Loucy (cell line): Measurements from ENCODE around the gene ITM2B.

Experiments used
- H2AFZ ChIP-seq: fragments of 200-600 bp; sonication (generic); 2 replicates; pipeline ENCODE4 v1.6.0; 2016; ENCODE audit warnings: antibody characterized with exemption, mild to moderate bottlenecking, low read length, moderate library complexity
- H3F3A ChIP-seq: fragments of 200-600 bp; 2 replicates; pipeline ENCODE4 v1.6.0; 2016; ENCODE audit warnings: antibody characterized with exemption, low read depth, mild to moderate bottlenecking
- H3K27me3 ChIP-seq: fragments of 200-600 bp; sonication (generic); 2 replicates; pipeline ENCODE4 v1.6.1; 2014; ENCODE audit warnings: low read length, mild to moderate bottlenecking; ENCODE audit not compliant: insufficient read depth, poor library complexity, severe bottlenecking
- H3K36me3 ChIP-seq: fragments of 200-600 bp; sonication (generic); 2 replicates; pipeline ENCODE4 v1.6.1; 2016; ENCODE audit warnings: low read length; ENCODE audit not compliant: insufficient read depth
- H3K4me1 ChIP-seq: fragments of 200-600 bp; sonication (generic); 2 replicates; pipeline ENCODE4 v1.5.1; 2014; ENCODE audit warnings: low read length, mild to moderate bottlenecking; ENCODE audit not compliant: insufficient read depth, poor library complexity, severe bottlenecking
- H3K4me2 ChIP-seq: fragments of 200-600 bp; sonication (generic); 2 replicates; pipeline ENCODE4 v1.6.0; 2014; ENCODE audit warnings: antibody characterized with exemption, low read length, low read depth, mild to moderate bottlenecking; ENCODE audit not compliant: poor library complexity, severe bottlenecking
- H3K4me3 ChIP-seq: fragments of 200-600 bp; sonication (generic); 2 replicates; pipeline ENCODE4 v1.5.1; 2014; ENCODE audit warnings: low read length, mild to moderate bottlenecking, mixed read lengths; ENCODE audit not compliant: poor library complexity, severe bottlenecking
- H3K79me2 ChIP-seq: fragments of 200-600 bp; sonication (generic); 2 replicates; pipeline ENCODE4 v1.6.1; 2014; ENCODE audit warnings: low read length; ENCODE audit not compliant: insufficient read depth
- H3K9ac ChIP-seq: fragments of 200-600 bp; sonication (generic); 2 replicates; pipeline ENCODE4 v1.6.0; 2014; ENCODE audit warnings: mild to moderate bottlenecking, low read depth, low read length, moderate library complexity; ENCODE audit not compliant: poor library complexity, severe bottlenecking
- H3K9me2 ChIP-seq: fragments of 200-600 bp; sonication (generic); replicated peaks from 2 replicates; pipeline ENCODE4 v1.6.1; 2016; ENCODE audit warnings: low read depth, low read length, mixed read lengths
- H3K9me3 ChIP-seq: fragments of 200-600 bp; sonication (generic); 2 replicates; pipeline ENCODE4 v1.6.1; 2014; ENCODE audit warnings: mild to moderate bottlenecking, antibody characterized with exemption, low read length, low read depth; ENCODE audit not compliant: insufficient read depth
- H4K20me1 ChIP-seq: fragments of 200-600 bp; sonication (generic); 2 replicates; pipeline ENCODE4 v1.6.0; 2014; ENCODE audit warnings: antibody characterized with exemption, low read length, mild to moderate bottlenecking; ENCODE audit not compliant: insufficient read depth, poor library complexity, severe bottlenecking
- EZH2phosphoT487 ChIP-seq: fragments of 200-600 bp; IDR thresholded peaks from 2 replicates; pipeline ENCODE4 v1.6.1; 2018; ENCODE audit warnings: antibody characterized with exemption, mild to moderate bottlenecking, moderate library complexity, borderline replicate concordance
- TF ChIP-seq, protein P1 (sequence below): fragments of 200-600 bp; sonication (generic); conservative IDR thresholded peaks from 2 replicates; pipeline ENCODE4 v1.5.1; 2014; ENCODE audit warnings: mild to moderate bottlenecking, antibody characterized with exemption, low read length

ITM2B gene

DNA sequence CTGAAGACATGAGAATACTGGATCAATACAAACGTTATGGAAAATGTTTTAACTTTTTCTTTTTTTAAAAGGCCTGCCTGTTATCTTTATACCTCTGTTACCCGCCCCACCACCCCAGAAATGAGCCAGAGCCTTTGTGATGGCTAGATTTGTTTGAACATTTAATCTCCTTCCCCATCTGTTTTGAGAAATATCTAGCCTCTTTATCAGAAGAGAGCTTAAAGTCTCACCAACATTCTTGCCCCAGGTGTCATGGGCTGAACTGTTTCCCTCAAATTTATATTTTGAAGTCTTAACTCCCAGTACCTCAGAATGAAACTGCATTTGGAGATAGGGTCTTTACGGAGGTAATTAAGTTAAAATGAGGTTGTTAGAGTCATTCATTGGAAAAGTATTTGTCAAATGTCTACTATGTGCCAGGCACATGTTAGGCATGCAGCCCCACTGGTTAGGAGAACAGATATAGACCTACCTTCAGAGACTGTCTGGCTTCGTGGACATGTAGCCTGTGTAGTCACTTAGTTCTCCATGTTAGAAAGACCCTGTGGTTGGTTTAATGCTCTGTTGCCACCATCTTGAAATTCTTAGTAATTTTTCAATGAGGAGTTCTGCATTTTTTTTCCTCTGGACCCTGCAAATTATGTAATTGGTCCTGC, 64.3 kb downstream of the ITM2B start:
- no peaks in the 10 kb centered on the region for H3K9me2 ChIP-seq
- H3K36me3 ChIP-seq = no peaks in the 10 kb centered on the region
- no peaks in the 10 kb centered on the region for H3K27me3 ChIP-seq
- H3K4me2 ChIP-seq = peak overlapping the region; percentile 59
- H3F3A ChIP-seq = peaks cover 10% of the 10 kb centered on the region; the same call in 1 of the 2 replicates
- no peak for TF ChIP-seq EZH2phosphoT487
- TF ChIP-seq, protein P1, sequence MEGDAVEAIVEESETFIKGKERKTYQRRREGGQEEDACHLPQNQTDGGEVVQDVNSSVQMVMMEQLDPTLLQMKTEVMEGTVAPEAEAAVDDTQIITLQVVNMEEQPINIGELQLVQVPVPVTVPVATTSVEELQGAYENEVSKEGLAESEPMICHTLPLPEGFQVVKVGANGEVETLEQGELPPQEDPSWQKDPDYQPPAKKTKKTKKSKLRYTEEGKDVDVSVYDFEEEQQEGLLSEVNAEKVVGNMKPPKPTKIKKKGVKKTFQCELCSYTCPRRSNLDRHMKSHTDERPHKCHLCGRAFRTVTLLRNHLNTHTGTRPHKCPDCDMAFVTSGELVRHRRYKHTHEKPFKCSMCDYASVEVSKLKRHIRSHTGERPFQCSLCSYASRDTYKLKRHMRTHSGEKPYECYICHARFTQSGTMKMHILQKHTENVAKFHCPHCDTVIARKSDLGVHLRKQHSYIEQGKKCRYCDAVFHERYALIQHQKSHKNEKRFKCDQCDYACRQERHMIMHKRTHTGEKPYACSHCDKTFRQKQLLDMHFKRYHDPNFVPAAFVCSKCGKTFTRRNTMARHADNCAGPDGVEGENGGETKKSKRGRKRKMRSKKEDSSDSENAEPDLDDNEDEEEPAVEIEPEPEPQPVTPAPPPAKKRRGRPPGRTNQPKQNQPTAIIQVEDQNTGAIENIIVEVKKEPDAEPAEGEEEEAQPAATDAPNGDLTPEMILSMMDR = no peak
- no peaks in the 10 kb centered on the region for H4K20me1 ChIP-seq
- peak overlapping the region; percentile 13; the same call in 1 of the 2 replicates for H2AFZ ChIP-seq
- no peaks in the 10 kb centered on the region for H3K9me3 ChIP-seq
- H3K79me2 ChIP-seq = peaks cover 4% of the 10 kb centered on the region
- peak overlapping the region; percentile 21 for H3K4me3 ChIP-seq
- peak overlapping the region; percentile 25 for H3K9ac ChIP-seq
- H3K4me1 ChIP-seq = peaks cover 26% of the 10 kb centered on the region

DNA sequence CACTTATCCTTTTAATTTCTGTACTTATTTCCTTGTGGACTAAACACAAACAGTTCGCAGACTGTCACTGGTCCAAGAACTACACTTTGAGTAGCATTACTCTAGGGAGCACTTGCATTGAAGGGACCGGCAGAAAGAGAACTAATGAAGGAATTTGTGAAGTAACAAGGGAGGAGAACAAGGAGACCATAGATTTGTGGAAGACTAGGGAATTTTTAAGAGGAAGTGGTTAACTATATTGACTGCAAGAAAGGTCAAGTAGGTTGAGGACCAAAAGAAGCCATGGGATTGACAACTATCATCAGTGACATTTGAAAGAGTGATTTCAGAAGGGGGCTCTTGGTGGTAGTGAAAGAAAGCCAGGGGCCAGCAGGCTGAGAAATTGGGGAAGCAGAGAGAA, 66.6 kb downstream of the ITM2B start:
- H2AFZ ChIP-seq = no peak overlapping the region
- H3K4me3 ChIP-seq = no peak overlapping the region
- no peaks in the 10 kb centered on the region for H3K36me3 ChIP-seq
- no peak overlapping the region for H3K9ac ChIP-seq
- H3K79me2 ChIP-seq = peaks cover 24% of the 10 kb centered on the region
- H3K4me2 ChIP-seq = no peak overlapping the region
- H4K20me1 ChIP-seq = peaks cover under 1% of the 10 kb centered on the region
- no peaks in the 10 kb centered on the region for H3K9me2 ChIP-seq
- H3F3A ChIP-seq = peaks cover 10% of the 10 kb centered on the region; the same call in 1 of the 2 replicates
- TF ChIP-seq EZH2phosphoT487 = no peak
- TF ChIP-seq, protein P1 = no peak
- peaks cover 34% of the 10 kb centered on the region for H3K4me1 ChIP-seq
- H3K9me3 ChIP-seq = no peaks in the 10 kb centered on the region
- no peaks in the 10 kb centered on the region for H3K27me3 ChIP-seq

DNA sequence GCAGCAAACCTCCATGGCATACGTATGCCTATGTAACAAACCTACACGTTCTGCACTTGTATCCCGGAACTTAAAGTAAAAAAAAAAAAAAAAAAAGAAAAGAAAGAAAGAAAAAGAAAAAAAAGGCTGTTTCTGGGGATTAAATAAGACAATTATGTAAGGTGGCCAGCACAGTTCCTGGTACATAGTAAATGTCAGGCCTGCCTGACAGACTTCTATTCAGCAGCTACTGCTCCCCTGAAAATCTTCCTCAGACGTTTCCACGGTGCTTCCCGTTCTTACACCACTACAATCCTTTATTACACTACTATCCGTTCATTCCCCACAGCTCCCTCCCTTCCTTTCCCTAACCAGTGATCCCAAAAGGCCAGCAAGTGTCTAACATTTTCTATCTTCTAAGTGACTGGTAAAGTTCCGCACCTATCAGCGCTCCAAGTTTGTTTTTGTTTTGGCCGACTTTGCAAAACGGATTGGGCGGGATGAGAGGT, 69.9 kb downstream of the ITM2B start:
- H3K9me2 ChIP-seq = no peaks in the 10 kb centered on the region
- H4K20me1 ChIP-seq = peaks cover 28% of the 10 kb centered on the region
- H3K36me3 ChIP-seq = no peaks in the 10 kb centered on the region
- no peaks in the 10 kb centered on the region for H3F3A ChIP-seq
- peak overlapping the region; percentile 77 for H3K4me2 ChIP-seq
- no peaks in the 10 kb centered on the region for H3K27me3 ChIP-seq
- peak overlapping the region; percentile 93 for H3K4me3 ChIP-seq
- H3K9me3 ChIP-seq = no peaks in the 10 kb centered on the region
- TF ChIP-seq EZH2phosphoT487 = no peak
- H3K9ac ChIP-seq = peak overlapping the region; percentile 94
- H2AFZ ChIP-seq = peak overlapping the region; percentile 68
- H3K4me1 ChIP-seq = peaks cover 36% of the 10 kb centered on the region
- H3K79me2 ChIP-seq = peaks cover 57% of the 10 kb centered on the region
